ENCODE data around the gene RBM33. TPM values are rescaled to one million over a fixed set of nuclear protein-coding genes. Genes with fewer than 3 reads are reported as not detected.
A peak's percentile ranks its signal among the peaks of the same experiment; 100 is the strongest.

RBM33 gene
- polyA plus RNA-seq, 1 donor (not counting 4 experiments of a cell fraction or from before 2014, with no cell fraction given), result 8.9 TPM

GRCh38 chr7:155729847-155730246 lies 85.4 kb downstream of the RBM33 start:
- H2AFZ ChIP-seq (ENCODE audit: control insufficient read depth, low read length), result no peak overlapping the region
- dilution Hi-C loops (cut with MboI; ENCODE audit: extremely low pct_ligation_motif_present, low sequenced_read_pairs), result loop anchor here (25.0 kb wide), 1 partner anchor 143 kb away; no protein-coding TSS in a partner anchor
- H3K9ac ChIP-seq (ENCODE audit: control insufficient read depth, extremely low read depth, insufficient read depth, low read length), result no peak overlapping the region
- peaks cover 5% of the 10 kb centered on the region for H3K9me1 ChIP-seq (ENCODE audit: control insufficient read depth, extremely low read depth, insufficient read depth, low read length)
- H3K79me2 ChIP-seq (ENCODE audit: control insufficient read depth, insufficient read depth, low read length), result peaks cover 12% of the 10 kb centered on the region
- H3K4me1 ChIP-seq (ENCODE audit: control insufficient read depth, extremely low read depth, insufficient read depth, low read length), result peaks cover 25% of the 10 kb centered on the region
- no peaks in the 10 kb centered on the region for H4K20me1 ChIP-seq (ENCODE audit: control insufficient read depth, extremely low read depth, insufficient read depth, low read length)
- FAIRE-seq (peak; percentile 23), DNase-seq (ENCODE audit: low read depth, low spot score) (no peak)
- TF ChIP-seq CTCF (optimal IDR thresholded peaks at IDR 0.05 in 1 of 3, IDR thresholded peaks at IDR 0.05 in 1 of 3, conservative IDR thresholded peaks at IDR 0.05 in 1 of 3; ENCODE audit: extremely low read depth in 1 of 3, insufficient read depth in 2 of 3, low read length in 3 of 3), result no peak
- no peak for TF ChIP-seq EZH2 (IDR thresholded peaks at IDR 0.05; ENCODE audit: low read length)
- peaks cover 0 to 8% of the 10 kb centered on the region in 2 experiments for H3K36me3 ChIP-seq (ENCODE audit: control insufficient read depth in 2 of 2, extremely low read depth in 1 of 2, insufficient read depth in 2 of 2, low read length in 2 of 2)
- H3K4me2 ChIP-seq (ENCODE audit: control insufficient read depth, extremely low read depth, insufficient read depth, low read depth, low read length), result peak overlapping the region; percentile 17
- no peak overlapping the region for H3K4me3 ChIP-seq (ENCODE audit: control insufficient read depth in 2 of 3, extremely low read depth in 1 of 3, insufficient read depth in 2 of 3, low read depth in 1 of 3, low read length in 3 of 3)
- H3K9me3 ChIP-seq (ENCODE audit: control insufficient read depth, low read depth, low read length), result no peaks in the 10 kb centered on the region
- no peaks in the 10 kb centered on the region for H3K27me3 ChIP-seq (ENCODE audit: control insufficient read depth, extremely low read depth, insufficient read depth, low read length)
- H3K27ac ChIP-seq (ENCODE audit: control insufficient read depth, insufficient read depth, low read length), result no peak overlapping the region

- dilution Hi-C loops (cut with MboI; ENCODE audit: extremely low pct_ligation_motif_present, low sequenced_read_pairs), result loop anchor here (25.0 kb wide), 1 partner anchor 144 kb away; no protein-coding TSS in a partner anchor
- no peak overlapping the region for H2AFZ ChIP-seq (ENCODE audit: control insufficient read depth, low read length)
- DNase-seq (ENCODE audit: low read depth, low spot score), result no peak
Observed at GRCh38 chr7:155731380-155731779, 86.9 kb downstream of the RBM33 start.

More at GRCh38 chr7:155731380-155731779, 86.9 kb downstream of the RBM33 start:
- TF ChIP-seq EZH2 (IDR thresholded peaks at IDR 0.05; ENCODE audit: low read length), result no peak
- TF ChIP-seq CTCF (optimal IDR thresholded peaks at IDR 0.05 in 1 of 3, IDR thresholded peaks at IDR 0.05 in 1 of 3, conservative IDR thresholded peaks at IDR 0.05 in 1 of 3; ENCODE audit: extremely low read depth in 1 of 3, insufficient read depth in 2 of 3, low read length in 3 of 3), result no peak
- Histone ChIP-seq H3K27me3 (ENCODE audit: control insufficient read depth, extremely low read depth, insufficient read depth, low read length) (no peaks in the 10 kb centered on the region), H4K20me1 (ENCODE audit: control insufficient read depth, extremely low read depth, insufficient read depth, low read length) (no peaks in the 10 kb centered on the region), H3K79me2 (ENCODE audit: control insufficient read depth, insufficient read depth, low read length) (peaks cover 15% of the 10 kb centered on the region), H3K36me3 (ENCODE audit: control insufficient read depth in 2 of 2, extremely low read depth in 1 of 2, insufficient read depth in 2 of 2, low read length in 2 of 2) (peaks cover 0 to 8% of the 10 kb centered on the region in 2 experiments), H3K9me1 (ENCODE audit: control insufficient read depth, extremely low read depth, insufficient read depth, low read length) (peaks cover 5% of the 10 kb centered on the region), H3K9me3 (ENCODE audit: control insufficient read depth, low read depth, low read length) (no peaks in the 10 kb centered on the region), H3K4me1 (ENCODE audit: control insufficient read depth, extremely low read depth, insufficient read depth, low read length) (peaks cover 25% of the 10 kb centered on the region), H3K27ac (ENCODE audit: control insufficient read depth, insufficient read depth, low read length) (no peak overlapping the region), H3K9ac (ENCODE audit: control insufficient read depth, extremely low read depth, insufficient read depth, low read length) (no peak overlapping the region), H3K4me2 (ENCODE audit: control insufficient read depth, extremely low read depth, insufficient read depth, low read depth, low read length) (no peak overlapping the region), H3K4me3 (ENCODE audit: control insufficient read depth in 2 of 3, extremely low read depth in 1 of 3, insufficient read depth in 2 of 3, low read depth in 1 of 3, low read length in 3 of 3) (no peak overlapping the region)
- FAIRE-seq, result no peak
